Neuronal stem cell (in vitro differentiated cells): Measurements from ENCODE around the gene DNAJB1.

ENCODE experiments used
- DNase-seq: peaks from one replicate; pipeline ENCODE4 v3.0.0-alpha.2; 2013; ENCODE audit warnings: low spot score
- H2AFZ ChIP-seq: one replicate; pipeline ENCODE4 v1.6.1; 2013; ENCODE audit warnings: mild to moderate bottlenecking, low read length, inconsistent platforms
- H2AK5ac ChIP-seq: 2 replicates; pipeline ENCODE4 v1.6.1; 2013; ENCODE audit warnings: low read depth, mild to moderate bottlenecking, inconsistent platforms, low read length, moderate library complexity, mixed read lengths
- H2BK120ac ChIP-seq: 2 replicates; pipeline ENCODE4 v1.6.1; 2013; ENCODE audit warnings: low read depth, mild to moderate bottlenecking, inconsistent platforms, low read length, moderate library complexity, mixed read lengths
- H2BK12ac ChIP-seq: one replicate; pipeline ENCODE4 v1.6.1; 2013; ENCODE audit warnings: low read length, inconsistent platforms
- H2BK15ac ChIP-seq: 2 replicates; pipeline ENCODE4 v1.6.1; 2013; ENCODE audit warnings: mild to moderate bottlenecking, low read length, inconsistent platforms, mixed read lengths
- H2BK5ac ChIP-seq: one replicate; pipeline ENCODE4 v1.6.1; 2013; ENCODE audit warnings: inconsistent platforms, mild to moderate bottlenecking, low read length, moderate library complexity
- H3K14ac ChIP-seq: one replicate; pipeline ENCODE4 v1.6.1; 2013; ENCODE audit warnings: low read length, inconsistent platforms
- H3K18ac ChIP-seq: 2 replicates; pipeline ENCODE4 v1.6.1; 2013; ENCODE audit warnings: low read length, inconsistent platforms
- H3K23ac ChIP-seq: 2 replicates; pipeline ENCODE4 v1.6.1; 2013; ENCODE audit warnings: low read depth, mild to moderate bottlenecking, mixed read lengths, low read length, inconsistent platforms; ENCODE audit not compliant: poor library complexity
- H3K27ac ChIP-seq: replicated peaks from 3 replicates; pipeline ENCODE4 v1.5.1; 2013; ENCODE audit warnings: low read length, inconsistent platforms
- H3K27me3 ChIP-seq, 3 experiments: 2 replicates each; pipeline ENCODE4 v1.6.1; 2013; ENCODE audit warnings: low read length in 3 of 3, mild to moderate bottlenecking in 2 of 3, inconsistent platforms in 1 of 3, low read depth in 1 of 3, mixed read lengths in 1 of 3, moderate library complexity in 1 of 3; ENCODE audit not compliant: control insufficient read depth in 3 of 3, insufficient read depth in 3 of 3
- H3K36me3 ChIP-seq, 2 donors: replicated peaks in 1 of 2; 2 replicates each; pipeline ENCODE4 v1.6.1; 2013; ENCODE audit warnings: low read length in 2 of 2; ENCODE audit not compliant: control insufficient read depth in 2 of 2, insufficient read depth in 2 of 2
- H3K4ac ChIP-seq: 2 replicates; pipeline ENCODE4 v1.6.1; 2013; ENCODE audit warnings: inconsistent platforms, mild to moderate bottlenecking, low read length, moderate library complexity
- H3K4me1 ChIP-seq, 2 donors: 1 replicate in 1 of 2; 2 replicates in 1 of 2; pipeline ENCODE4 v1.6.1; 2013; ENCODE audit warnings: low read length in 2 of 2, low read depth in 1 of 2; ENCODE audit not compliant: control insufficient read depth in 2 of 2, insufficient read depth in 1 of 2
- H3K4me2 ChIP-seq: one replicate; pipeline ENCODE4 v1.6.1; 2013; ENCODE audit warnings: mild to moderate bottlenecking, low read length, inconsistent platforms; ENCODE audit not compliant: insufficient read depth, poor library complexity, severe bottlenecking
- H3K4me3 ChIP-seq, 2 donors: 2 replicates each; pipeline ENCODE4 v1.5.1; 2013; ENCODE audit warnings: low read length in 2 of 2, mild to moderate bottlenecking in 2 of 2, inconsistent platforms in 1 of 2, moderate library complexity in 1 of 2
- H3K79me1 ChIP-seq: one replicate; pipeline ENCODE4 v1.6.1; 2013; ENCODE audit warnings: low read depth, mild to moderate bottlenecking, inconsistent platforms, low read length, moderate library complexity
- H3K9ac ChIP-seq: one replicate; pipeline ENCODE4 v1.6.1; 2013; ENCODE audit warnings: mild to moderate bottlenecking, low read depth, low read length, inconsistent platforms; ENCODE audit not compliant: poor library complexity
- H3K9me3 ChIP-seq, 2 donors: replicated peaks in 1 of 2; 2 replicates each; pipeline versions ENCODE3 to v1.6.1; 2013; ENCODE audit warnings: low read length in 2 of 2, mild to moderate bottlenecking in 2 of 2, inconsistent platforms in 1 of 2, low read depth in 1 of 2, mixed read lengths in 1 of 2, moderate library complexity in 1 of 2; ENCODE audit not compliant: control insufficient read depth in 2 of 2, insufficient read depth in 1 of 2
- H4K8ac ChIP-seq: one replicate; pipeline ENCODE4 v1.6.1; 2013; ENCODE audit warnings: low read depth, mild to moderate bottlenecking, inconsistent platforms, low read length, moderate library complexity
- H4K91ac ChIP-seq: one replicate; pipeline ENCODE4 v1.6.1; 2013; ENCODE audit warnings: low read length, low read depth, mild to moderate bottlenecking, inconsistent platforms; ENCODE audit not compliant: poor library complexity
- whole genome bisulfite sequencing, 2 donors: extraction: QIAGEN DNeasy Blood & Tissue Kit; methylation state at CpG; one replicate each; pipeline ENCODE4 v1.1.7; 2013; ENCODE audit warnings: missing lambda C conversion rate in 2 of 2, mixed read lengths in 1 of 2; ENCODE audit not compliant: insufficient read length in 2 of 2, insufficient replicate concordance in 1 of 2; ENCODE audit errors: extremely low coverage in 2 of 2; 5-methylcytosine and 5-hydroxymethylcytosine counted together

DNAJB1 gene

GRCh38 chr19:14502334-14503092, 15.7 kb downstream of the DNAJB1 start:
- Histone ChIP-seq H3K9me3 (no peaks in the 10 kb centered on the region), H3K9ac (no peak overlapping the region), H3K18ac (no peak overlapping the region), H2BK12ac (no peak overlapping the region), H3K4ac (no peak overlapping the region), H2BK15ac (no peak overlapping the region), H3K27me3 (peaks cover 0 to 3% (median 0%) of the 10 kb centered on the region in 3 experiments), H3K4me3 (no peak overlapping the region), H2BK5ac (no peak overlapping the region), H4K91ac (no peak overlapping the region), H3K27ac (no peak overlapping the region), H3K14ac (no peak overlapping the region), H4K8ac (no peak overlapping the region), H3K79me1 (no peaks in the 10 kb centered on the region), H2AK5ac (no peak overlapping the region), H3K36me3 (no peaks in the 10 kb centered on the region), H3K23ac (no peak overlapping the region), H2BK120ac (no peak overlapping the region), H3K4me2 (no peak overlapping the region), H2AFZ (no peak overlapping the region), H3K4me1 (peaks cover 1 to 2% of the 10 kb centered on the region in 2 donors)
- DNase-seq = no peak
- no CpG with 5 or more reads among the region's 11 CpGs for WGBS, 2 donors

DNA sequence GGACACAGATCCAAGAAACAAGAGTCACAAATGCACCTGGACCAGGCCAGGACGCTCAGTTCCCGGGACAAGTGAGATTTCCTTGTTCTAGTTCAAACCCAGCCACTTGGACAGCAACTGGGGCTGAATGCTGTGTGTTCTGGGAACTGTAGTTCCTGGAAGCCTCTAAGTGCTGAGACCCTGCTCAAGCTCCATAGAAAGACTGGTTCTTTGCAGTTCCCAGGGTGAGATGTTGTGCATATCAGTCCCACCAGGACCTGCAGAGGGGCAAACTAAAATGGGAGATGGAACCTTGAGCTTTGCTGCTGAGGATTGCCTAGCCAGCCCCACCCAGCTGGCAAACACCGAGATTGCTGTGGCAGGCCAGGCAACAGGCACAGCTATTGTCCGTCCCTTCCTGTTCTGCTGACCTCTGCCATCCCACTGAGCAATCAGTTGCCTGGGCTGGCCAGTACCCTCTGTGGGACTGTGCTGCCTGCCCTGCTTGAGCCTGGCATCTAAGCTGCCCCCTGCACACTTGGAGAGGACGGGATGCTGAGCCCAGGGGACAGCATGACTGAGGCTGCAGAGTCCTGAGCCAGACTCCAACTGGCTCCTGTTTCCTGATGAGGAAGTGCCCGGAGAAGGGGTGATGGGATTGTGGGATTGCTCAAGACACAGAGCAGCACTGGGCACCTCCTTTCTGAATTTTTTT, 20.8 kb downstream of the DNAJB1 start:
- peak overlapping the region in 1 of 2 donors; percentile 27 for H3K4me3 ChIP-seq
- no CpG with 5 or more reads among the region's 6 CpGs for WGBS, 2 donors

DNA sequence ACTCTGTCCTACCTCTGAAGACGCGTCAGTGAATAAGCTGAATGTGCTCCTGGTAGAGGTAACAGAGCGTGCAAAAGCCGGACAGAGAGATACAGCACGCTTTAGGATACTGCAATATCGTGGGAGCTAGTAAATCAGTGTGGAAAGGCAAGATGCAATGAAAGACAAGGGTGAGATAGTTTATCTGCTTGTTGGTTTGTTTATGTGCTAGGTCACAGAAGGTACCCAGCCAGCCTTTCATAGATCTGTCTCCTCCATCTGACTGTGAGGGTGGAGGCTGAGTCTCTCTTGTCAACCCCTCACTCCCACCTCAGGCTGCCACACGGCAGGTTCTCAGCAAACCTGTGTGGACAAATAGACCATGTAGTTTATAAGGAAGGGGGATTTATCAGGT, 21.4 kb downstream of the DNAJB1 start:
- peak overlapping the region; percentile 14 for H2AK5ac ChIP-seq
- H3K27ac ChIP-seq = no peak overlapping the region
- H2BK120ac ChIP-seq = no peak overlapping the region
- peak overlapping the region; percentile 90 for H3K18ac ChIP-seq
- peaks cover 16 to 19% of the 10 kb centered on the region in 2 donors for H3K4me1 ChIP-seq
- DNase-seq = no peak
- H3K9ac ChIP-seq = no peak overlapping the region
- H2BK15ac ChIP-seq = peak overlapping the region; percentile 95
- H3K23ac ChIP-seq = no peak overlapping the region
- no peak overlapping the region for H4K8ac ChIP-seq
- peaks cover 4 to 12% of the 10 kb centered on the region in 2 donors for H3K36me3 ChIP-seq
- H3K27me3 ChIP-seq = no peaks in the 10 kb centered on the region
- no peaks in the 10 kb centered on the region for H3K9me3 ChIP-seq
- no peak overlapping the region for H2BK12ac ChIP-seq
- no peak overlapping the region for H3K4me2 ChIP-seq
- H2BK5ac ChIP-seq = no peak overlapping the region
- peaks cover 9% of the 10 kb centered on the region for H3K79me1 ChIP-seq
- H3K4me3 ChIP-seq = peak overlapping the region in 1 of 2 donors; percentile 88
- H3K14ac ChIP-seq = no peak overlapping the region
- no peak overlapping the region for H3K4ac ChIP-seq
- WGBS, 2 donors = no CpG with 5 or more reads among the region's 7 CpGs
- peak overlapping the region; percentile 90 for H2AFZ ChIP-seq
- no peak overlapping the region for H4K91ac ChIP-seq

More for the DNA sequence above, 20.8 kb downstream of the DNAJB1 start:
- H4K8ac ChIP-seq = peak overlapping the region; percentile 75
- H2AFZ ChIP-seq = peak overlapping the region; percentile 90
- H2BK12ac ChIP-seq = peak overlapping the region; percentile 99
- H2BK5ac ChIP-seq = no peak overlapping the region
- peaks cover 9% of the 10 kb centered on the region for H3K79me1 ChIP-seq
- H4K91ac ChIP-seq = no peak overlapping the region
- H3K9ac ChIP-seq = peak overlapping the region; percentile 45
- peaks cover 4 to 8% of the 10 kb centered on the region in 2 donors for H3K36me3 ChIP-seq
- H2AK5ac ChIP-seq = peak overlapping the region; percentile 14
- H3K27ac ChIP-seq = no peak overlapping the region
- peaks cover 16 to 19% of the 10 kb centered on the region in 2 donors for H3K4me1 ChIP-seq
- H2BK120ac ChIP-seq = no peak overlapping the region
- peaks cover 0 to 3% (median 0%) of the 10 kb centered on the region in 3 experiments for H3K27me3 ChIP-seq
- H3K18ac ChIP-seq = peak overlapping the region; percentile 82
- H2BK15ac ChIP-seq = peak overlapping the region; percentile 95
- peak overlapping the region; percentile 78 for H3K4ac ChIP-seq
- no peak overlapping the region for H3K23ac ChIP-seq
- no peak overlapping the region for H3K14ac ChIP-seq
- no peak for DNase-seq
- H3K9me3 ChIP-seq = no peaks in the 10 kb centered on the region
- H3K4me2 ChIP-seq = no peak overlapping the region
